A673 (cell line): Measurements from ENCODE around the gene TFIP11. TPM values are rescaled to one million over a fixed set of nuclear protein-coding genes. Genes with fewer than 3 reads are reported as not detected.

Experiments
- BruUV-seq: library from RNA; stranded (reverse); fragments of 400-500 nt; replicated peaks from 2 replicates; lab custom pipeline; 2021; lab: Mats Ljungman, UMichigan
- CTCF ChIA-PET: fragments of 300-600 bp; sonication (Branson Sonifier 250); formaldehyde crosslinking; loops from one replicate; lab custom pipeline; 2022; ENCODE audit warnings: antibody characterized with exemption; lab: Charles Lee
- POLR2A ChIA-PET: fragments of 300-600 bp; sonication (Branson Sonifier 250); formaldehyde crosslinking; loops from one replicate; lab custom pipeline; 2022; ENCODE audit warnings: antibody characterized with exemption; ENCODE audit not compliant: low non-redundant PET; lab: Charles Lee
- DNase-seq: peaks from one replicate; pipeline ENCODE4 v3.0.0-alpha.2; 2015; ENCODE audit warnings: low spot score
- H3K27ac ChIP-seq: fragments of 200-600 bp; sonication (generic); 2 replicates; pipeline ENCODE4 v1.5.1; 2016; ENCODE audit warnings: mixed run types, low read depth, mild to moderate bottlenecking, mixed read lengths, antibody characterized with exemption, low read length; ENCODE audit not compliant: poor library complexity, severe bottlenecking
- H3K27me3 ChIP-seq: fragments of 200-600 bp; sonication (generic); replicated peaks from 2 replicates; pipeline ENCODE4 v1.6.1; 2017; ENCODE audit warnings: mixed run types, low read depth, mild to moderate bottlenecking, mixed read lengths, antibody characterized with exemption, low read length; ENCODE audit not compliant: insufficient read depth, poor library complexity
- H3K36me3 ChIP-seq: fragments of 200-600 bp; sonication (generic); 2 replicates; pipeline ENCODE4 v1.6.1; 2016; ENCODE audit warnings: mixed run types, mild to moderate bottlenecking, mixed read lengths, antibody characterized with exemption, low read length; ENCODE audit not compliant: insufficient read depth, poor library complexity, severe bottlenecking
- H3K4me1 ChIP-seq: fragments of 200-600 bp; sonication (generic); 2 replicates; pipeline ENCODE4 v1.6.1; 2017; ENCODE audit warnings: mixed run types, mild to moderate bottlenecking, mixed read lengths, antibody characterized with exemption, low read length; ENCODE audit not compliant: insufficient read depth, poor library complexity, severe bottlenecking
- H3K4me3 ChIP-seq: fragments of 200-600 bp; sonication (generic); 2 replicates; pipeline ENCODE4 v1.5.1; 2016; ENCODE audit warnings: low read depth, mixed run types, mild to moderate bottlenecking, mixed read lengths, low read length; ENCODE audit not compliant: poor library complexity, severe bottlenecking
- H3K9me3 ChIP-seq: fragments of 200-600 bp; sonication (generic); 2 replicates; pipeline ENCODE4 v1.6.1; 2016; ENCODE audit warnings: mixed run types, low read depth, mild to moderate bottlenecking, mixed read lengths, antibody characterized with exemption, low read length; ENCODE audit not compliant: poor library complexity, severe bottlenecking
- CTCF ChIP-seq: fragments of 300-800, 200-600 bp; sonication (generic); conservative IDR thresholded peaks from 2 replicates; pipeline ENCODE4 v1.5.1; 2017; ENCODE audit warnings: low read depth, mild to moderate bottlenecking, antibody characterized with exemption, low read length, moderate library complexity, mixed read lengths
- EZH2 ChIP-seq: fragments of 200-600 bp; sonication (generic); IDR thresholded peaks from 2 replicates; pipeline ENCODE4 v1.6.1; 2017; ENCODE audit warnings: borderline replicate concordance, low read depth, mild to moderate bottlenecking, mixed read lengths, antibody characterized with exemption, low read length; ENCODE audit not compliant: poor library complexity, severe bottlenecking
- intact Hi-C: fragments of 100-400 bp; cut with micrococcal nuclease; formaldehyde crosslinking; loops from one replicate; pipeline ENCODE4 v1.10.0; 2022; ENCODE audit not compliant: unreplicated experiment
- total RNA-seq: library from RNA; stranded (reverse); gene quantifications from 2 replicates; pipeline ENCODE4 v1.2.3, GENCODE V29; 2021

Gene TFIP11
- total RNA-seq, 1 experiment from 2014 or later: 46.4 TPM

- no peak overlapping the region for H3K27ac ChIP-seq
- no peak overlapping the region for H3K4me3 ChIP-seq
- no TSS peak for BruUV-seq
- TF ChIP-seq EZH2 (no peak), CTCF (no peak)
- ChIA-PET POLR2A (no interaction called here), CTCF (no interaction called here)
- H3K27me3 ChIP-seq: no peaks in the 10 kb centered on the region
- no peaks in the 10 kb centered on the region for H3K9me3 ChIP-seq
- no peaks in the 10 kb centered on the region for H3K36me3 ChIP-seq
- H3K4me1 ChIP-seq: no peaks in the 10 kb centered on the region
- intact Hi-C loops: no loop called here
- no peak for DNase-seq
Measured at GRCh38 chr22:26524870-26525269, 12.6 kb upstream of the TFIP11 start.

- no TSS peak for BruUV-seq
- H3K9me3 ChIP-seq: no peaks in the 10 kb centered on the region
- H3K36me3 ChIP-seq: no peaks in the 10 kb centered on the region
- no peak for DNase-seq
- CTCF ChIA-PET: interaction anchor here (0.5 kb wide), 1 partner anchor 29 kb away, joined by 12 read pairs; no protein-coding TSS in a partner anchor
- POLR2A ChIA-PET: no interaction called here
- H3K27me3 ChIP-seq: no peaks in the 10 kb centered on the region
- TF ChIP-seq EZH2 (no peak), CTCF (no peak)
- H3K4me3 ChIP-seq: no peak overlapping the region
- no peaks in the 10 kb centered on the region for H3K4me1 ChIP-seq
- H3K27ac ChIP-seq: no peak overlapping the region
- intact Hi-C loops: no loop called here
Measured at GRCh38 chr22:26522592-26522991, 10.3 kb upstream of the TFIP11 start.

GRCh38 chr22:26522012-26522411 is 9.7 kb upstream of the TFIP11 start:
- TF ChIP-seq CTCF: no peak
- no peak for TF ChIP-seq EZH2
- H3K9me3 ChIP-seq: no peaks in the 10 kb centered on the region
- intact Hi-C loops: no loop called here
- H3K36me3 ChIP-seq: no peaks in the 10 kb centered on the region
- no peak overlapping the region for H3K4me3 ChIP-seq
- H3K27ac ChIP-seq: no peak overlapping the region
- no TSS peak for BruUV-seq
- no peaks in the 10 kb centered on the region for H3K27me3 ChIP-seq
- ChIA-PET POLR2A (no interaction called here), CTCF (no interaction called here)
- no peak for DNase-seq
- no peaks in the 10 kb centered on the region for H3K4me1 ChIP-seq
